HG02642 (cell line): Measurements from ENCODE around the gene TMEM273.

Experiments
- ATAC-seq: cut with Tn5 transposase; IDR thresholded peaks from one replicate; pipeline ENCODE4 v1.9.1; 2021; ENCODE audit warnings: mild to moderate bottlenecking; ENCODE audit not compliant: unreplicated experiment, poor library complexity

TMEM273 gene

DNA sequence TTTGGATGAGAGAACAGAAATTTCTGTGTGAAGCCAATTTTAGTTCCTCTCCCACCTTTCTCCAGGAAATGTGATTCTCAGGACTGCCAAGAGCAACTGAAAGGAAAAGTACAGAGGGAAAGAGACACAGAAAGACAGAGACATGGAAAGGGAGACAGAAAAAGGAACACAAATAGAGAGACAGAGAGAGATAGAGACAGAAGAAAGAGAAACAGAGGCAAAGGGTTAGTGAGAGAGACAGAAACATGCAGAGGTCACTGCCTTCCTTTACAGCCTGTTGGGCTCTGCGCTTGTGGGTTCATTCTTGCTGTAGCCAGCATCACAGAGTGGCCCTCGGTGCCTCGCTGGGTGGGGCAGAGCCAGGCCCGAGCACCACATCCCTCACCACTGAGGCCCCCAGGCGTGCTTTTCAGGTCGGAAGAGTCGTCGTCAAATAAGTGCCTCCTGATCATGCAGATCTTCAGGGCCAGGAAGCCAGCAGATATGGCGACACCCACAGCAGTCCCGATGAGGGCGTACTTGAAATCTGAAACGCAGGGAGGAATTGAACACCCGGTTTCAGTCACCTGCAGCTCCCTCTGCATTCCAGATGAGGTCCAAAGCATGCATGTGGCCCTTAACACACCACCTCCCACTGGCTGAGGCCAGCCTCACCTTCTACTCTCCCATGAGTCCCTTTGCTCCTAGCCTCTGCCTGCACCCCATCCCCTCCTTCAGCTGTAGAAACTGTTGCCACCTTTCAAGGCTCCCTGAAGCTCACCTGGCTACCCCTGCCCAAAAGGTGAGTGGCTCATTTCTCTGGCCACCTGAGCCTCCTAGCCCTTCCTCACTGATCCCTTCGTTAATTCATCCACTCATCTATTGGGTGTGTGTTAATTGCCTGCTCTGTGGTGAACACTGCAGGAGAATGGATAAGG, 21.4 kb downstream of the TMEM273 start:
- no peak for ATAC-seq

DNA sequence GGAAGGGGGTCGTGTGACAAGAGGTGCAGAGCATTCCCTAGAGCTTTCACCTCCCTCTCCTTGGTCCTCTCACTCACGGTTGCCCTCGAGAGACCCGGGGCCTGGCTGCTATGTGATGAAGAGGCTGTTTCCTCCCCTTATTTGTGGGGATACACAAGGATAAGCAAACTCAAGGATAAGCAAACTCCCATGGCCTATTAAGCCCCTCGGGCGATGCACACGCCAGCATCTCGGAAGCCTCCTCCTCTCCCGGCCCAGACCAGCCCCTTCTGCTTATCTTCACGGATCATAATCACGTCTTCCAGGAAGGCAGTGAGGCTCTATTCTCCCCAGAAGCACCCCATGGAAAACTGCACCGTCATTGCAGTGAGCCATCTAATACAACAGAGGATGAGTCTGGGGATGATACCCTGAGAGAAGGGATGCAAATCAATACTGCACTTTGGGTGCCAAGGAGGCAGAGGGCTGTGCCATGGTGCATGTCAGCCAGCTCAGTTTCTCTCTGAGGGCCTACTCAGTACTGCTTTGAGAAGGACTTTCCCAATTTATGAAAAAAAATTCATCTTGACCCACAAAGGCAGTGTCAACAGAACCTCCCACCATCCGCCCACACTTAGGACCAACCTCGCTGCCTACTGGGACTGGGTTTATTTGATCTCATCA, 22.2 kb downstream of the TMEM273 start:
- ATAC-seq: no peak

DNA sequence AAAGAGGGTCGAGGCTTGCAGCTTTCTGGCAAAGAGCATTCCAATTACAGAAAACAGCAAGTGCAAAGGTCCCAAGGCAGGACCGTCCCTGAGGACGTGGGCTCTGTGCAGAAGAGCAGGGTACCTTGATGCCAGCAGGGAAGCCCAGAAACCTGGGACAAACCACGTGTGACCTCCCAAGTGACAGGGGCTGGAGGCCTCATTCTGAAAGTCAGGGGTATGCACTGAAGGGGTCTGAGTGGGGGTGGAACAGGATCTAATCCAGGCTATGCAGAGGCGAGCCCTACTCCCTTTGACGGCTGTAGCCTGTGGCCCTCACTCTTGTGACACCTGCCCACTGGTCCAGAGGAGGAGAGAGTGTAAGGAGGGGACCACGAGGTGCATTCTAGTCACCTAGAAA, 22.9 kb downstream of the TMEM273 start:
- no peak for ATAC-seq

DNA sequence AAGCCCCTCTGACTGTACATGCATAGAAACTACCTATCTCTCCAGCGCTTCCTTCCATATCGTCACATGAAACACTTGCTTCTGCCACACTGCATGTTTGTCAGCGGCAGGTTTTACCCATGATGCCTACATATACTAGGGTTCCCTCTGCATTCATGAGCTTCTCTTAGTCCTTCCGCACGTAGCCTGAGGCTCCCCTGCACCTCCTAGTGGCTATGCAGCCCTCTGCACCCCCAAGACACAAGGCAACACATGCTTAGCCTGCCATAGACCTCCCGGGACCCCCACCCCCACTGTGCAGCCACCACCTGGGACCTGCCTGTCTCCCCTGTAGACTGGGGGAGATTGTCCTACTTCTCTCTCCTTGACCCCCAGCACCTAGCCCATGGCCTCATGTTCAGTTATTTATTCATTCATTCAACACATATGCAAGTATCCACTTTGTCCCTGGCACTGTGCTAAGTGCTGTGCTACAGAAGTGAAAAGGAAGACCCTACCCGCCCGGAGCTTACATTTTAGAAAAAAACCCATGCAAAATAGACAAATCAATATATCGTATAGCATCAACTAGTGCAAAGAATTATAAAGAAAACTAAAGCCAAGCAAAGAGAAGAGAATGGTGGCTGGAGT, 23.5 kb downstream of the TMEM273 start:
- peak; percentile 90 for ATAC-seq

DNA sequence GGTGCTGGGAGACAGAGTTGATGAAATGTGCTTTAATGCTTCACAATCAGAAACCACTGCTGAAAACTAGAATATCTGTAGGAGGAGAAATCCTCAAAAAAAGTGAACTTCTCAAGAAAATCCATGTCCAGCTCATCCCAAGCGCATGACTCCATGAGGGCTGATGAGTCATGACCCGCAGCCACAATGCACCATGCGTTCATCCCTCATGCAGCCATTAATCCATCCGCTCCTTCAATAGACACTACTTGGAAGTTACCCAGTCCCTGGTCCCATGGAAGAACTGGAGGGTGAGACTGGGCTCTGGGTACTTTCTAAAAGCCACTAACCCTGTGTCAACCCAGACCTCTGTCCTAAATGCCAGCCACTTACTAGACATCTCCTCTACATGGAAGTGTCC, 24.4 kb downstream of the TMEM273 start:
- ATAC-seq: no peak

DNA sequence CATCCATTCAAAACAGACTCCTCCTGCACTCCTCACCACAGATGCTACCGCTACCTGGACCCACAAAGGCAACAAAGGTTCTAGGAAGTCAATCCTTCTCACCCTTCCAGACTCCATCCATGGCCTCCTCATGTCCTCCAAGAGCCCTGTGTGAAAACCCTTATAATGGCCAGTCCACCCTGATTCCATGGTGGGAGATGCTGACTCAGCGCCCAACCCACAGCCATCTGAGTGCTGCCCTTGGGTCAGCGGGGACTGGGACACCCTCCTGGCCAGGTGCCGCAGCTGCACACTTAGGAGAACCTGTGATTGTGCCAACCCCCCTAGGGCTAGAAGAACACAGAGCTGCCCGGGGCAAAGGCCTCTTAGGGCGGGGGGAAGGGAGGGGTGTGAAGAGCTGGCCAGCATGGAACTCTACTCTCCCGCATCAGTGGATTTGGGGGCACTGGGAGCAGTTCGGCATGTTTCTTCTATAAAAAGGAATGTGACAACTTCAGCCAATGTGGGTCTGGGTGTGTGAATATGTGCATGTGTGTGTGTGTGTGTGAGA, 25.4 kb downstream of the TMEM273 start:
- no peak for ATAC-seq

DNA sequence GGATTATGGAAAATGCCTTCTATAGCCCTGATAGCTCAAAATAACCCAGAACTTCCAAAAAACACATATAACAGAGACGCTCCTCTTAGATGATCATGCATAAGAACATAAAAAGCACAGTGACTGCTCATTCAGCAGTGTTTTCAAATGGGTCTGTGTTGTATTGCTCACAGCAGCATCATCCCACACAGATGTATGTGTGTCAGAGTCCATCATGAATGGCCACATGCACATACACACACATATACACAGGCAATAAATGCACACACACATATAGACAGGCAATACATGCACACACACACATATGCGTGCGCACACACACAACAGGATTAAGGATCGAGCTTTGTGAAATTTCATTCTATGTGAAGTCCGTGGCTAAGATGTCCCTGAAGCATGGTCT, 26.1 kb downstream of the TMEM273 start:
- no peak for ATAC-seq

DNA sequence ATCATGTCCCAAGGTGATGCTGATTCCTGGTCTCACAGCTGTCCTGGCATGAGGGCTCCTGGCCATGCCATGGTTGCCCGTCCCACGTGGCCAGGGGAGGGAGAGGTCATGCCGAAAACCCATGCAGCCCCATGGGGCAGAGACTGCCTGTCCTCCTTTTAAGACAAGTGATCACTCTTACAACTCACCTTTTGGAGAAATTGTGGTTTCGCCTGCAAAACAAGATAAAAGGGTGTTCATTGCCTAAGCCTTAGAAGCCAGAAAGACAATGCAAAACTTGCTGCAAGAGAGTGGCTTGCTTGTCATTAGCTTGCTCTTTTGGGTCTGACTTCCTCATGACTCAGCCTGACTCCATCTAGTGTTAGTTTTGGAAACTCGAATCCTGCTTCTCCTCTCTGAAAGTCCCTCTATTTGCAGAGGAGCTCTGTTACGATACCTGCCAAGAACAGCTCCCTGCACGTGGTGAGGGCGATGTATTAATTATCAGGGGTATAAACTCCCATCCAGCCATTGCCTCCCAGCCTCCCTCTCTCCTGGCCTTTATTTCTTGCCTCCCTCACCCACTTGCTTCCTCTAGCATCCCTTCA, 26.7 kb downstream of the TMEM273 start:
- ATAC-seq: no peak

DNA sequence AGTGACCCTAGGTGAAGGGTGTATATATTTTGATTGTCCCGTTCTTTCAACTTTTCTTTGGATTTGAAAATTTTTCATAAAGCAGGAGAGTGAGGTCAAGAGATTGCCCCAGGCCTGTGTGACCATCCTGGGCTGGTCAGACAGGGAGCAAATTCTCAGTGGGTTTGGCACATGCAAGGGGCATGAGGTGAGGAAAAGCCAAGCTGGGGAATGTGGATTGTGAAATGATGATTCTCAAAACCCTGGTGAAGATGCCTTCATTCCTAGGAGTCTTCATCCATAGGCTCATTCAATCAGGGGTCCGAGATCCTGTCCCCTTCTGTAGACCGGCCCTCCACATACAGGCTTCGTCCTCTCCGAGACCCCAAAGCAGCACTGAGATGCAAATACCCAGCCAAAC, 27.4 kb downstream of the TMEM273 start:
- no peak for ATAC-seq

DNA sequence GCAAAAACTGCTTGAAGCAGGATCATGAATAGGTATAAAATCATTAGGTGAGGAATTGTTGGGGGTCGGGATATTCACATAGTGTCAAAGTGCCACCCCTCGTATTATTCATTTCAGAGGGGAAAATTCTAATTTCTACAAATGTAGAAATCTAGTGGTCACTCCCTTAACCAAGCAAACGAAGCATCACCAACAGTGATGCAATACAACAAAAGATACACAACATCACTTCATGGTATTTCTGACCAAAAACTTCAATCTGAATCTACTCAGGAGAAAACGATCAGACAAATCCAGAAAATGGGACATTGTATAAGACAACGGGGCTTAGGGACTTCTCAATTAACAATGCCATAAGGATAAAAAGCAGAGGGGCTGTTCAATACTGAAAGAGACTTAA, 28.1 kb downstream of the TMEM273 start:
- no peak for ATAC-seq

DNA sequence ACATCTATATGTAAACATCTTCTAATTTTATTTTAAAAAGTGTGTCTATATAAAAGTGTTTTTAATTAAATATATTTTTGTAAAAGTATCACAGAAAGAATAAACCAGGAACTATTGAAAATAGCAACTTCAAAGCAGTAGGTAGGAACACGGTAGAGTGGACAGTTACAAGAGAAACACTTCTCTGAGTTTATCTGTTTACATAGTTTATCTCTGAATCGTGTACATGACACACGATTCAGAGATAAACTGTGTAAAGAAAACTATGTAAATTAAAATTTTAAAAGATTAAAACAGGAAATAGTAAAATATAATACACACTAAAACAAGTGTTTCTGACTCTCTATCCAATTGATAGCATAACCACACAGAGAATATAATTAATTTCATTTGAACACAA, 29.3 kb downstream of the TMEM273 start:
- no peak for ATAC-seq

DNA sequence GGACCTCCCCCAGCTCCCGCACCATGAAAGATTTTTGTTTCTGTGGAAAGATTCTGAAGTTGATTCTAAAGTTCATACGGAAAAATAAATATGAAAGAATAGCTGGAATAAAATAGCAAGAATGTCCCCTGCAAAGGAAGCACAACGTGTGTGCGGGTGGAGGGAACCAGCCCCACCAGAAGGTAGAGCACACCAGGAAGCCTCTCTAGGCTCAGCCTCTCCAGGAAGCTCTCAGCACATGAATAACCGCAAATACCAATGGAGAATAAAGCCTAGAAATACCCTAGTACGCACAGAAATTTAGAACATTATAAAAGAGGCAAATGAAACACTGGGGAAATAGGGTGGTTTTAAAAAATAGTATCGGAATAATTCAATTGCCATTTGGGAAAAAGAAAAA, 29.8 kb downstream of the TMEM273 start:
- ATAC-seq: no peak

DNA sequence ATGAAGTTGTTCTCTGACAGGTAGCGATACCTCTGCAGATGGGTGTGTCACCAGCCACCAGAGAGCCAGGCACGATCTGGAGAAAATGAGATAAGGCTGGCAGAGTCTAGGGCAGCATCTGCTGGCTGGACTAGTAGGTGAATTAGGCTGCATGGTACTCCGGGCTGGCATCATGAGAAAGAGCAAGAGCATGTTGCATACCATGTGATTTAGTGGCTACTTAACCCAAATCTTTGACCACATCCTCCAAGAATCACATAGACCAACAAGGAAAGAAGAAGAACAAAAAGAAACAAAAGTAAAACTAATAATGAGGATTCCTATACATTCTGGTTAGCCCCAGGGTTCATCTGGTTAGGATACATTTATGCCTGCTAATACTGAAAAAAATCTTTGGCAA, 31.0 kb downstream of the TMEM273 start:
- no peak for ATAC-seq

DNA sequence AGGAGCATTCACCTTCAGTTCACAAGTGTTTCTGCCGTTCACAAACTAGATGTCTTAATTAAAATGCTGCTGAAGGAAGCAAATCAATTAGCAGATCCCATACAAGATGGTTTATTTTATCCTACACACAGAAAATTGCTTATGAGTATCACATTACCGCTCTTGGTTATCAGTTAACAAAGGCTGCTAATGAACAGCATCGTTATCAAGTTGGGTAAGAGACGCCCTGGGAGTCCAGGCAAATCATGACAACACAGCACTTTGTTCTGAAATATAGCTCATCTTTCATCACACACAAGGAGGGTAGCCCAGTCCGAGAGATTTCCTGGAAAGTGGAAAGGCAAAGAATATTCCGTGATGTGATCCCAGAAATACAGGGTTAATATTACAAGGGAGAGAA, 33.5 kb downstream of the TMEM273 start:
- no peak for ATAC-seq

DNA sequence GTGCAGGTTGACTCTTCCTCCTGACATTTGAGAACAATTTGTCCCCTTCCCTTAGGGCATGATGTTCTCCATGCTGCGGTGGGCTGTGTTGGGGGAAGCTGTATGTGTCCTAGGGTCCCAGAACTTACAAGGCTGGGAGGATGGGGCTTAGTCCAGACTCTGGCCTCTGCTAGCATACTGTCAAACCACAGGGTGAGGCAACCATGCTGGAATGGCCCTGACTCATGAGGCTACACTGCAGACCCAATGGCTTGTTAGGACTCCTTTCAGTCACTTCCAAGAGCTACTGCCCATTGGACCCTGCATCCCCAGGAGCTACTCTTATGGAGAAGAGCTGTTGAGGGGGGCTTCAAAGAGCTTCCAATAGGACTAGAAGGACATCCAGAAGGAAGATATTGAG, 34.2 kb downstream of the TMEM273 start:
- no peak for ATAC-seq

DNA sequence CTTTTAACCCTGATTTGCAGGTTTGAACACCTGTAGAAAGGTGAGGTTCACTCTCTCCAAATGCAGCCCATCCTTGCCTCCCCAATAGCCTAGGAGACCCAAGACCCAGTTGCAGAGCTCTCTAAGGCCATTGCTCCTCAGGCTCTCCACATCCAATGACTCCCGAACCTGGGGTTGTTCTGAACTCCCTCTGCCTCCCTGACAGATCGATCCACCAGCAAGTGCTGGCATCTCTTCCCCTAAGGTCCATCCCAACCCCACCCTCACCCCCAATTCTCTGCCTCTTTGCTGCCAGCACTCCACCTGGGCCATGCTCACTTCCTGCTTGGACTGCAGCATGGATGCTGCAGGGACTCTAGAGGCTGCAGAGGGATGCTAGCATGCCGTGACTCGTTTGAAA, 35.1 kb downstream of the TMEM273 start:
- no peak for ATAC-seq

DNA sequence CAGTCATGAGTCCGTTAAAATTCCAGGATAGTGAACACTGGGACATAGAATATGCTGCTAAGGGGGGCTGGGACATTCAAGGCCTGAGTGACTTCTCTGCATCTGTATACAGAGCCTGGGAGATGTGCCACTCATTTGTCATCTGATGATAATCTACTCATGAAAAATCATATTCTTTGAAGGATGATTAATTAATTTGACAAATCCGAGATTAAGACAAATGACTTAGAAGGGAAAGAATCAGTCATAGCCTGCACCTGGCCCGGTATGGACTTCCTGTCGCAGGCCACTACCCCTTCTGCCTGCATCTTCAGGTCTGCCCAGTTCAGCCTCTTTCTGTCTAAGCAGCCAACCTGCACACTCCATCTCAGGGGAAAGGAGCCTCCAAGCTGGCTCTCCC, 35.5 kb downstream of the TMEM273 start:
- no peak for ATAC-seq

DNA sequence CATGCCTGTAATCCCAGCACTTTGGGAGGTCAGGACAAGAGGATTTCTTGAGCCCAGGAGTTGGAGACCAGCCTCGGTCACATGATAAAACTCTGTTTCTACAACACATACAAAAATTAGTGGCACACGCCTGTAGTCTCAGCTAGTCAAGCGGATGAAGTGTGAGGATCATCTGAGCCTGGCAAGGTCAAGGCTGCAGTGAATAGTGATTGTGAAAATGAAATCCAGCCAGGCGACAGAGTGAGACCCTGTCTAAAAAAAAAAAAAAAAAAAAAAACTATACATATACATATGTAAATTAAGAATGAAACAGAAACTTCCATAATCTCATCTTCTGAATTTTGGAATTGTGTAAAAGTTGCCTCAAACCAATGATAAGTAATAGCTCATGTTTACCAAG, 36.2 kb downstream of the TMEM273 start:
- no peak for ATAC-seq

DNA sequence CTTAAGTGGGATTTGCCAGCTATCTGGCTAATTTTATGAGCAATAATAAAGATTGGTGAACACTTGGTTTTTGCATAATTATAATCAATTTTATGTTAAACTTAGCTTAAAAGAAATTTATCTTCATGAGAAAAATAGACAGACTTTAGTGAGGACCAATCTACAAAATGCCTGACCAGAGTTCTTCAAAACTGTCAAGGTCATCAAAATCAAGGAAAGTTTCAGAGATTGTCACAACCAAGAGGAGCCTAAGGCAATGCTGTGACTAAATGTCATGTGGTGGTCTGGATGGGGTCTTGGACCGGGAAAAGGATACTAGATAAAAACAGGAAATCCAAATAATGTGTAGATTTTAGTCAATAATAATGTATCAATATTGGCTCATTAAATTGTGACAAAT, 36.7 kb downstream of the TMEM273 start:
- no peak for ATAC-seq

DNA sequence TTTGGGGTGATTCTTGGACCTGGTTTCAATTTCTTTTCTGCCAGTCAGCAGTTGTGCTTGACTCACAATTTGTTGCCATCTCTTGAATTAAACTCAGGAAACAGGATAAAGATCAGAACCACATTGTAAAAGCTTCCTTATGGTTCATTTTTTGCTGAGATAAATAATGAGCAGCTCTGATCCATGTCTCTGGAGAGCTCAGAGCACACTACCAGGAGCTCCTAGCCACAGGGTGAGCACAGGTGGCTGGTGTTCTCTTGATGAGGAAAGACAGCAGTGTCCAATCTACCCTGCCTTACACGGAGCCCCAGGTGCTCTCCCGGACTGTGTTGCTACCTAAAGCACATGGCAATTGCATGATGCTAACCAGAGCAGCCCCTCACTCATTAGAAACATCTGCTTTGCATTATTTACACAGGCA, 37.2 kb downstream of the TMEM273 start:
- ATAC-seq: no peak

DNA sequence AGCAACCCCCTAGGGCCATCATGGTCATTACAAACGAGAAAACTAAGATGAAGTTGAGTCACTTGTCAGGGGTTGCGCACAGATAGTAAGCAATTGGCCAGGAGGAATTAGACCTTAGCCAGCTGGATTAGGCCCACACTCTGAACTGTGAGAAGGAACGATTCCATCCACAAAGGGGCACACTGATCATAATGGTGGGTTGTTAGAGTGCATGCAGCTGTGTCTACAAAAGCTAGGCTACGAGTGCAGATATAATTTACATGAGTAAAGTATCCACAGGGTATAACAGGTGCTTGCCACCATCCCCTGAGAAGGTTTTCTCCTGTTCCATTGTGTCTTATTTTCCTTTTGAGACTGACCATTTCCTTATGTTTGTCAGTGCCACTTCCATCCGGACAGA, 37.8 kb downstream of the TMEM273 start:
- no peak for ATAC-seq
